GM19193 (cell line): Measurements from ENCODE around the gene SHMT2.

Experiments used
- POLR2A ChIP-seq: IDR thresholded peaks from 4 replicates; pipeline ENCODE4 v1.6.1; 2011; ENCODE audit not compliant: insufficient read depth, insufficient read length; ENCODE audit errors: extremely low read depth

SHMT2 gene

GRCh38 chr12:57229634-57230380 is at the start of gene SHMT2:
TSS of gene SHMT2 (plus strand) at chr12:57229711. CDS start at chr12:57229779, 68 bp downstream.
- peak; percentile 78 for TF ChIP-seq POLR2A

- TF ChIP-seq POLR2A = no peak
Observed at GRCh38 chr12:57180321-57180989, 49.1 kb upstream of the SHMT2 start.

GRCh38 chr12:57181072-57181471 is 48.4 kb upstream of the SHMT2 start:
- no peak for TF ChIP-seq POLR2A

- no peak for TF ChIP-seq POLR2A
Observed at GRCh38 chr12:57181561-57182155, 47.9 kb upstream of the SHMT2 start.

GRCh38 chr12:57182918-57183575 is 46.5 kb upstream of the SHMT2 start:
- no peak for TF ChIP-seq POLR2A

GRCh38 chr12:57183939-57184725 is 45.4 kb upstream of the SHMT2 start:
- no peak for TF ChIP-seq POLR2A

- TF ChIP-seq POLR2A = no peak
Observed at GRCh38 chr12:57185403-57185802, 44.1 kb upstream of the SHMT2 start.

GRCh38 chr12:57185906-57186508 is 43.5 kb upstream of the SHMT2 start:
- no peak for TF ChIP-seq POLR2A

GRCh38 chr12:57187222-57188089 is 42.1 kb upstream of the SHMT2 start:
- no peak for TF ChIP-seq POLR2A

- no peak for TF ChIP-seq POLR2A
Observed at GRCh38 chr12:57188090-57188425, 41.5 kb upstream of the SHMT2 start.

GRCh38 chr12:57190037-57190436 is 39.5 kb upstream of the SHMT2 start:
- no peak for TF ChIP-seq POLR2A

GRCh38 chr12:57190821-57191220 is 38.7 kb upstream of the SHMT2 start:
- TF ChIP-seq POLR2A = no peak

GRCh38 chr12:57191410-57191809 is 38.1 kb upstream of the SHMT2 start:
- no peak for TF ChIP-seq POLR2A
